ENCODE measurements around the gene RFTN2.
"Not testable (repeated sequence)": the region's sequence is repeated elsewhere in the genome, so short reads cannot be mapped to it uniquely, and the experiment has no call there.

RFTN2 gene, protein sequence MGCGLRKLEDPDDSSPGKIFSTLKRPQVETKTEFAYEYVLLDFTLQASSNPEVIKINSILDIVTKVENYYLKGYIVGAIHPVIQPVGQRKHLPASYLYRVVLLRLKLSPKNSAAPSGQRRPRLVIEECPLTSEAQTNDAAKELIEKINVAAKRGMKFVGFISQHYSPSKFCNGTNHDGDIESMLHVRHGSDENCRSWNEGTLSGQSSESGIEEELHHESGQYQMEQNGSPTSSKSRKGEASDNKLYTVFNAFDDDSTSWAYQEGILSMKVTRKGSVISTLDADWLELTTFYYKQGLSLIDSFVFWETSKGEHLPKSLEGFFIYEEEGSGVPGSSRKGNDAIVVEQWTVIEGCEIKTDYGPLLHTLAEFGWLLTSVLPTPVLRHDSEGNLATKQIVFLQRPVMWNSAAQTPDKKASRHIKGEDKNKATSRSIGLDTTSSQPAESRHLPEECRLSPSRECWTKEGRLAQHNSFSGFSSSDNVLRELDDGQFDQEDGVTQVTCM

DNA sequence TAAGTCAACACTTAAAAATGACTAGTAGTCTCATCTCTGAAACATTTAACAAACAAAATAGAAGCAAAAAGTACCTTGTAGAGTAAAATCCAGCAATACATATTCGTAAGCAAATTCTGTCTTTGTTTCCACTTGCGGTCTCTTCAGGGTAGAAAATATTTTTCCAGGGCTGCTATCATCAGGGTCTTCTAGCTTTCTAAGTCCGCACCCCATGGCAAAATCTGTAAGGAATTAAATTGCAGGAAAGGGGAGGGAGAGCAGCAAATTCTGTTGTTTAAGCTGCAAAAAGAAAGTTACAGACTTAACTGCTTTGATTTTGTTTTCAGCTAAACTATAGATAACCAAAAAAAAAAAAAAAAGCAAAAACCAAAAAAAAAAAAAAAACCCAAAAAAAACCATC lies at the start of gene RFTN2:
Gene RFTN2 (minus strand): TSS at position 342 of the 400 bp plus-strand sequence. CDS start 129 bp downstream, at position 213.
- DNase-seq (ENCODE audit: low spot score) = no peak

DNA sequence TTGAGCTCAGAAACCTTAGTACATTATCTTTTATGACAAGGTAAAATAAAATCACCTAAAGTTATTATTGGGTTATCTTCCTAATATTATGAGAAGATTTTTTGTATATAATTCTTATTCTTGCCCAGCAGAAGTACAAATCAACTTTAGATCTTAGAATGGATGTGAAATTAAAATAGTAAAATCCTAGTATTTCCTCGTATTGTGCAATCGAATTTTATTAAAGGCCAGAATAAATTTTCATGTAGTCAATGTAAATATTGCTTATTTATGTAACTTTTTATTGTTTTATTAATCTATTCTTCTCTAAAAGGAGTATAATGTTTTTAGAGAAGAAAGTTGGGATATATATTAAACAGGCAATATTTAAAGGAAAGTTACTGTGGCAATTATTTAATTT lies 42.5 kb upstream of the RFTN2 start:
- no peak for DNase-seq (ENCODE audit: low spot score)

DNA sequence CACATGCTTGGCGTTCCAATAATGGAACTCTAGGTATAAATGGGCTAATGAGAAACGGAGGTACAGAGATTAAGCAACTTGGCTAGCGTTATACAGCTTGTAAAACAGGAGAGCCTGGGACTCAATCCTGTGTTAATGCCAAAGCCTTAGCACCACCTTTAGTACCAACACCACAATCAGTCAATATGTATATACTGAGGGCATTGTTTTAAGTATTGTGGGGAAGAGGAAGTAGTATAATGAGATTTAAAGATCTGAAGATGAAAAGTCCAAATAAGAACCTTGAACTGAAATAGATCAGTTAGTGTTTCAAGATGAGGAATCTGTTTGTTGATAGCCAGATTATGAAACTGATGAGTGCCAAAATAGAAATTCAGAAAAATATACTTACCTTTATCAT lies 37.9 kb upstream of the RFTN2 start:
- no peak for DNase-seq (ENCODE audit: low spot score)

DNA sequence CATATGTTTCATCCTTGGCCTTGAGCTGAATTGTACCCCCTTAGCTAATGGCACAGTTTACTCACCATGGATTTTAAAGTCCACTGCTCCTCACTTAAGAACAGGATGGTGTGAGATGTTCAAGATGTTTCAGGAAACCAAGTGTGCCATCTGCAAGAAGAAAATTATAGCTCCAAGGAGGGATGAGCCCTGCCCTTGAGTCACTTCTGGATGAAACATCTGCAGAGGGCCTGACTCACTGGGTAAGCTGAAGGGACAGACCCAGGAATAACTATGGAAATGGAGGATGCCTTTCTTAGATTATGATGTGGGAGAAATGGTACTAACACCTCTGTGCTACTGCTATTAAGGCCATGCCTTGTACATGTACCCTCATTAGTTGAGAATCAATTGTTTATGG lies 36.2 kb upstream of the RFTN2 start:
- DNase-seq (ENCODE audit: low spot score) = peak; percentile 35

DNA sequence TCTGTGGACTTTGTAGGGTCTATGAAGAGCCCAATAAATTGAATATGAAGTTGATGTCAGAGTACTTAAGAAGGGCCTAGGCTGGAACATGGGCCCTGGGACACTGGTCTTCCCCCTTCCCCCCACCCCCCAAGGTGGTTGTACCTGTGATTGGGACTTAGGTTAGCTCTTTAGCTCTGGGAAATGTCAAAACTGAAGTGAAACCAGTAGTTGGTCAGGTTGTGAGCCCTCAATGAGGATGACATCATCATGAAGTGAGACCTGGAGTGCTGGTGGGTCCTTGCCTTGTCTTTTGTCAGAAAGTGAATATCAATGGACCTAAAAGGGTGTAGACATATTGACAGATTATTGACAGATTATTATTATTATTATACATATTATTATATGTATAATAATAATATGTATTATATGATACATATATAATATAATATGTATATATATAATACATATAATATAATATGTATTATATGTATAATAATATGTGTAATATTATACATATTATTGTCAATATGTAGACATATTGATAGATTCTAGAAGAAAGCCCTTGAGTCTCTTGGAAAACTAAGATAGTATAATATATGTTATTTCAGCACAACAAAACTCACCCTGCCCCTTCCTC lies 35.1 kb upstream of the RFTN2 start:
- DNase-seq (ENCODE audit: low spot score) = no peak

DNA sequence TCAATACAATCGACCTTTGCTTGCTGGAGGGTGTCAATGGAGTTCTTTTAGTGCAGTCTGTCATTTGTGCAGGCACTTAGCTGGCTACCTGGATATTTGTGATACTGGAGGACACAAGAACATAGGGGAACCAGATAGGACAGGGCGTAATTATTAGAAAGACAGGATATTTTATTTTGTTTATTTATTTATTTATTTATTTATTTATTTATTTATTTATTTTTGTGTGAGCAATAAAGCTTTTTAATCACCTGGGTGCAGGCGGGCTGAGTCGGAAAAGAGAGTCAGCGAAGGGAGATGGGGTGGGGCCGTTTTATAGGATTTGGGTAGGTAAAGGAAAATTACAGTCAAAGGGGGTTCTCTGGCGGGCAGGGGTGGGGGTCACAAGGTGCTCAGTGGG lies 33.8 kb upstream of the RFTN2 start:
- not testable (repeated sequence) for DNase-seq (ENCODE audit: low spot score)

DNA sequence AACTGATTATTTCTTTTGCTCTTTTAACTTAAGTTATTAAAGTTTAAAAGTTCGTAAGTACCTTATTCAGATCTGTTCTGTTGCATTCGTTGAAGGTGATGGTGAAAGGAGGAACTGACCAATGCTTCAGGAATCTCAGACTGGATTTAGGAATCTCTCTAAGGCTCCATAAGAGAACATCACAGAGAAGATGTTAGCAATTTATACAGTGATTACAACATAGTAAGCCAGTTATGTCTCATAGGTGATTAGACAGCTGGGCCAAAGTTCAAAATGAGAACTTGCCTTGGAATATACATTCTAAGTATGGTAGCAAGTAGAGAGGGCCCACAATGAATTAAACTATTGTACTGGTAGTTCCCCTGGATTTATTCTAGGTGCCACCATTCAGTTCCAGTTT lies 32.9 kb upstream of the RFTN2 start:
- DNase-seq (ENCODE audit: low spot score) = peak; percentile 24

DNA sequence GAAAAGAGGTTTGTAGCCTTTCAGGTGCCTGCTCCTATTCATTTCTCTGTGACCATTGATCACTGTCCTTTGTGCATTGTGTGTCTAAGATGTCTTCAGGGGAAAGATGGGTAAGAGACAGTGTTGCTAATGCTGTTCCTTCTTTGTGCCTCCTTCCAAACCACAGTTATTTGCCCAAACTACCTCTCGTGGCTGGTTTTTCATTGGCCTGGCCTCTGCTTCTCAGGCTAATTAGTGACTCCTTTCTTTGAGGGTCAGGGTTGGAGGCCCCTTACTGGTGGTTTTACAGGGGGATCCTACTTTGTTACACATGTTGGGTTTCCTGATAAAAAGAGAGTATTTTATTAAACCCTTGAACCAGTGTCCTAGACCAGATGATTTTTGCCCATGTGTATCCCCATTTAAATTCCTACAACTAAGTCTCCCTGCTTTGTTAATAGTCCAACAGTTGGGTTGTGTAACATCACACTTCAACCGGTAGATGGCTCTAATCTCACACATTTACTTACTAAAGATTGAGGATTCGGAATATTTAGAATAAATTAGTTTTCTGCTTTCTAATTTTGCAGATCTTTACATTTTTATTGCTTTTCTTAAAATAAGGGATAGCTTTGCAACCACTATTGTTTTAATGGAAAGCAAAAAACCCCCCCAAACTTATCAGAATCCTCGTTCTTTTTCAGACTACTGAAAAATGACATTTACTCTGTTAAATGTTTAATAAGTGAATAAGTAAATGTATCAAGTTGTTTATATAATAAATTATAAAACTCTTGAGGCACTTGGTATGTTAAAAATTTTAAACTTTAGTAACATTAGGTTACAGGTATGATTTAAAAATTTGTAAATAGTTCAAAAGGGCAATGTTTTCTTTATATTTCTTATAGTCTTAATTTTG lies 32.2 kb upstream of the RFTN2 start:
- peak; percentile 41 for DNase-seq (ENCODE audit: low spot score)

DNA sequence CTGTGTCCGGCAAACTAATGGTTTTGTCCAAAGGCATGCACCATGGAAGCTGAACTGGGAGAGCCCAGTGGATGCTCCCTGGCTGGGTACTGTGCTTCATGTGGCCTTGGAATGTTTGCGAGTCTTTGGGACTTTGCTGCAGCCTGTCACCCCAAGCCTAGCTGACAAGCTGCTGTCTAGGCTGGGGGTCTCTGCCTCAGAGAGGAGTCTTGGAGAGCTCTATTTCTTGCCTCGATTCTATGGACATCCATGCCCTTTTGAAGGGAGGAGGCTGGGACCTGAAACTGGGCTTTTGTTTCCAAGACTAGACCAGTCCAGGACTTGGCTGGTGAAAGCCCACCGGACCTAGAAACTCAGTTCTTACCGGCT lies 31.4 kb upstream of the RFTN2 start:
- DNase-seq (ENCODE audit: low spot score) = peak; percentile 5

DNA sequence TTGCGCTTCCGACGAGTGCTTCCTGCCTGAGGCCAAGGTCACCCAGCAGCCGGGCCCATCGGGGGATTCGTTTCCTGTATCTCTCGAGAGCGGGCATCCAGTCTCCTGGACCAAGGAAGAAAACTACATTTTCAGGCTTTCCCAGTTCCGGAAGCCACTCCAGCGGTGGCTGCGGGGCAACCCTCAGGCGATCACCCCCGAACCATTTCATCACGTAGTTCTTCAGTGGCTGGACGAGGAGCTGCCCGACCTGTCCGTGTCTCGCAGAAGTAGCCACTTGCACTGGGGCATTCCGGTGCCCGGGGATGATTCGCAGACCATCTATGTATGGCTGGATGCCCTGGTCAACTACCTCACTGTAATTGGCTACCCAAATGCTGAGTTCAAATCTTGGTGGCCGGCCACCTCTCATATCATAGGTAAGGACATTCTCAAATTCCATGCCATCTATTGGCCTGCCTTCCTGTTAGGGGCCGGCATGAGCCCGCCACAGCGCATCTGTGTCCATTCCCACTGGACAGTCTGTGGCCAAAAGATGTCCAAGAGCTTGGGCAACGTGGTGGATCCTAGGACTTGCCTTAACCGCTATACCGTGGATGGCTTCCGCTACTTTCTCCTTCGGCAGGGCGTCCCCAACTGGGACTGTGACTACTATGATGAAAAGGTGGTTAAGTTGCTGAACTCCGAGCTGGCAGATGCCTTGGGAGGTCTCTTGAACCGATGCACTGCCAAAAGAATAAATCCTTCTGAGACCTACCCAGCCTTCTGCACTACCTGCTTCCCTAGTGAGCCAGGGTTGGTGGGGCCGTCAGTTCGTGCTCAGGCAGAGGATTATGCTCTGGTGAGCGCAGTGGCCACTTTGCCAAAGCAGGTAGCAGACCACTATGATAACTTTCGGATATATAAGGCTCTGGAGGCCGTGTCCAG lies 30.8 kb upstream of the RFTN2 start:
- peak; percentile 10 for DNase-seq (ENCODE audit: low spot score)

DNA sequence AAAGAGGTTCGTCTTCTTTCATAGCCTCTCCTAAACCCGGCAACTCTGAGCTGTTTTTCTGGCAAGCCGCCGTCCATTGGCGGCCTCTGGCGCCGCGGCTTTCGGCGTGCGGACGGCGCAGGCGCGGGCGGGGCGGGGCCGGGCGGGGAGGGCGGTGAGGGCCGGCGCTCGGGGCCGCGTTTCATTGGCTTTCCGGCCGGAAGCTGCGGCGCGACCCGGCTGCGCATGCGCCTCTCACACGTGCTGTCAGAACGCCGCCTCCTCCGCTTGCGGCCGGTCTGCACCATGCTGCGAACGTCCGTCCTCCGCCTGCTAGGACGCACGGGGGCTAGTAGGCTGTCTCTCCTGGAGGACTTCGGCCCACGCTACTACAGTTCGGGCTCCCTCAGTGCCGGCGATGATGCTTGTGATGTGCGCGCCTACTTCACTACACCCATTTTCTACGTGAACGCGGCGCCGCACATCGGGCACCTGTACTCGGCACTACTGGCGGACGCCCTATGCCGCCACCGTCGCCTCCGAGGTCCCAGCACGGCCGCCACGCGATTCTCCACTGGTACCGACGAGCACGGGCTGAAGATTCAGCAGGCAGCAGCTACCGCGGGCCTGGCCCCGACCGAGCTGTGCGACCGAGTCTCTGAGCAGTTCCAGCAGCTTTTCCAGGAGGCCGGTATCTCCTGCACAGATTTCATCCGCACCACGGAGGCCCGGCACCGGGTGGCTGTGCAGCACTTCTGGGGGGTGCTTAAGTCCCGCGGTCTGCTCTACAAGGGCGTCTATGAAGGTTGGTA lies 29.9 kb upstream of the RFTN2 start, which contains the start of gene MARS2:
Gene MARS2 (plus strand): TSS at position 249 of the 791 bp plus-strand sequence. CDS start 37 bp downstream, at position 286.
- DNase-seq (ENCODE audit: low spot score) = peak; percentile 98

DNA sequence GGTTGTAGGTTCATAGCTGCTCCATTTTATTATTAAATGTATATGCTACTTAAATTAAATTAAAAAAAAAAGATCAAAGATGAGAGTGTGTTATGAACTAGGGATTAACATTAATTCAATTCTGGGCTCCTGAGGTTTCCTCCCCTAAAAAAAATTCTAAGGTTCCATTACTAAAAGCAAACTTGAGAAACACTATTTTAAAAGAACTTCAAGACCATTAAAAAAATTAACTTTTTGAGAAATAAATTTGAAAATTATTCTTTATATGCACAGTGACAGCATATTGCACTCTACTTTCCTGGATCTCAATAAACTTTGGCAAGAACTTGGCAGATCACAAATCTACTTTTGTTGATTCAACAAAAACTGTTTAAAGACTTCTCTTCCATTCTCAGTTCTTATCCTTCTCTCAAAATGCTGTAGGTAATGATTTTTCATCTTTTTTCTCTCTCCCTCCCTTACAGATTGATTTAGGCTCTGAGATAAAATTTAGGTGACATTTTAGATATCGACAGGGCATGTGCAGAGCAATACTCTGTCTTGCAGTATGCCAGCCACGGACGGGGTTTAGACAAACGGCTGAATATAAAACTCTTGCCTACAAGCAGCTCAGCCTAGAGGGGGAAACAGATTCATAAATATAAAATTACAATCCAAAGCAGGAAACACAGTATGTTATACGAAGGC lies 29.2 kb upstream of the RFTN2 start:
- DNase-seq (ENCODE audit: low spot score) = no peak

DNA sequence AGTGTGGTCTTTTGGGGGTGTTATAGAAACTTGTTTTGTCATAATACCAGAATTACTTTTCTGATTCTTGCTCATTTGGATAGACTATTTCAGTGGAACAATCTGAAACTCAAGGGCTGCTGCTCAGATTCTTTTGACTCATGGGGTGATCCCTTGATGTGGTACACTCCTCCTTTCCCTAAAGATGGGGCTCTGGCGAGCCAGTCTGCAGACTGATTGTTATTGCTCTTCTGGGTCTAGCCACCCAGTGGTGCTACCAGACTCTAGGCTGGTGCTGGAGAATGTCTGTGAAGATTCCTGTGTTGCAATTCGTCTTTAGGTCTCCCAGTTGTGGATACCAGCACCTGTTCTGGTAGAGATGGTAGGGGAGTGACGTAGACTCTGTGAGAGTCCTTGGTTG lies 25.6 kb upstream of the RFTN2 start:
- DNase-seq (ENCODE audit: low spot score) = no peak

DNA sequence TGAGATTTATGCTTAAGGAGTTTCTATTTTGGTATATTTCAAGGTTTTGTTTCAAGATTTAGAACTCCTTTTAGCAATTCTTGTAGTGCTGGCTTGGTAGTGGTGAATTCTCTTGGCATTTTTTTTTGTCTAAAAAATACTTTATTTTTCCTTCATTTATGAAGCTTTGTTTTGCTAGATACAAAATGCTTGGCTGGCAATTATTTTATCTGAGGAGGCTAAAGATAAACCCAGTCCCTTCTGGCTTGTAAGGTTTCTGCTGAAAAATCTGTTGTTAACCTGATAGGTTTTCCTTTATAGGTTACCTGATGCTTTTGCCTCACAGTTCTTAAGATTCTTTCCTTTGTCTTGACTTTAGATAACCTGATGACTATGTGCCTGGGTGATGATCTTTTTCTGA lies 24.3 kb upstream of the RFTN2 start:
- DNase-seq (ENCODE audit: low spot score) = not testable (repeated sequence)

DNA sequence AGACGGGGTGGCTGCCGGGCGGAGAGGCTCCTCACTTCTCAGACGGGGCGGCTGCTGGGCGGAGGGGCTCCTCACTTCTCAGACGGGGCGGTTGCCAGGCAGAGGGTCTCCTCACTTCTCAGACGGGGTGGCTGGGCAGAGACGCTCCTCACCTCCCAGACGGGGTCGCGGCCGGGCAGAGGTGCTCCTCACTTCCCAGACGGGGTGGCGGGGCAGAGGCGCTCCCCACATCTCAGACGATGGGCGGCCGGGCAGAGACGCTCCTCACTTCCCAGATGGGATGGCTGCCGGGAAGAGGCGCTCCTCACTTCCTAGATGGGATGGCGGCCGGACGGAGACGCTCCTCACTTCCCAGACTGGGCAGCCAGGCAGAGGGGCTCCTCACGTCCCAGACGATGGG lies 21.2 kb upstream of the RFTN2 start:
- not testable (repeated sequence) for DNase-seq (ENCODE audit: low spot score)

DNA sequence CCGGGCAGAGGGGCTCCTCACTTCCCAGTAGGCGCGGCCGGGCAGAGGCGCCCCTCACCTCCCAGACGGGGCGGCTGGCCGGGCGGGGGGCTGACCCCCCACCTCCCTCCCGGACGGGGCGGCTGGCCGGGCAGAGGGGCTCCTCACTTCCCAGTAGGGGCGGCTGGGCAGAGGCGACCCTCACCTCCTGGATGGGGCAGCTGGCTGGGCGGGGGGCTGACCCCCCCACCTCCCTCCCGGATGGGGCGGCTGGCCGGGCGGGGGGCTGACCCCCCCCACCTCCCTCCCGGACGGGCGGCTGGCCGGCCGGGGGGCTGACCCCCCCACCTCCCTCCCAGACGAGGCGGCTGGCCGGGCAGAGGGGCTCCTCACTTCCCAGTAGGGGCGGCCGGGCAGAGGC lies 20.6 kb upstream of the RFTN2 start:
- not testable (repeated sequence) for DNase-seq (ENCODE audit: low spot score)

DNA sequence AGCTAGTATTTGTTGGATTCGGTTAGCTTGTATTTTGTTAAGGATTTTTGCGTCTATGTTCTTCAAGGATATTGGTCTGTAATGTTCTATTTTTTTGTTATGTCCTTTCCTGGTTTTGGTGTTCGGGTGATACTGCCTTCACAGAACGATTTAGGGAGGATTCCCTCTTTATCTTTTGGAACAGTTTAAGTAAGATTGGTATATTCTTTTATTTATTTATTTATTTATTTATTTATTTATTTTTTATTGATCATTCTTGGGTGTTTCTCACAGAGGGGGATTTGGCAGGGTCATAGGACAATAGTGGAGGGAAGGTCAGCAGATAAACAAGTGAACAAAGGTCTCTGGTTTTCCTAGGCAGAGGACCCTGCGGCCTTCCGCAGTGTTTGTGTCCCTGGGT lies 19.8 kb upstream of the RFTN2 start:
- not testable (repeated sequence) for DNase-seq (ENCODE audit: low spot score)

DNA sequence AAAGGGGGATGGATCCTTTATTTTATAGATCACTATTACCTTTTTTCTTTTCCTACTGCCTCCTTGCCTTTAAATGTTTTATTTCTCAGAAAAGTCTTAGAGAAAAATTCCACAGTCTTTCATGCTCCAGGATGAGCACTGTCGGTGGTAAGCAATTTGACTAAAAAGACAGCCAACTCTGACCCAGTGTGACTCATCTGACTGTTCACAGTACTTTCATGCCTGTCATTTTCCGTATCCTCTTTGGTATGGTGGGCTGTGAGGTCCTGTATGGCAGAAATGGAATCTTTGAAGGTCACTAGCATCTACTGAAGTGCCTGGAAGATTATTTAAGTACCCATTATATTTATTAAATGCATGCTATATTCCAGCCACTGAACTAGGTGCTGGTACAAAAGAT lies 2.1 kb upstream of the RFTN2 start:
- no peak for DNase-seq (ENCODE audit: low spot score)

DNA sequence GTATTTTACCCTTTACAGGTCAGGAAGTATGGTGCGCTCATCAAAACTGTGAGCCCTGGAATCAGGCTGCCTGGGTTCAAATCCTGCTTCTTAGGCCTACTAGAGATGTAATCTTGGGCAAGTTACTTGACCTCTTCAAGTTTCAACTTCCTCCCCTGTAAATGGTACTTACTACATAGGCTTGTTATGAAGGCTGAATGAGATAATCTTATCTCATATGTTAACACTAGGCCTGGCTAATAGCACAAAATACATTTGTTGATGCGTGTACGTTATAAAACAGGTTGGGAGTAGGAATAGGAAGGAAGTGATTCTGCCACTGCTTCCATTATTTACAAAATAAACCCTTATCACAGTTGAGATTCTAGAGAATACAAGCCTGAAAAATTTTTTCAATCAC lies 1.7 kb upstream of the RFTN2 start:
- DNase-seq (ENCODE audit: low spot score) = no peak

DNA sequence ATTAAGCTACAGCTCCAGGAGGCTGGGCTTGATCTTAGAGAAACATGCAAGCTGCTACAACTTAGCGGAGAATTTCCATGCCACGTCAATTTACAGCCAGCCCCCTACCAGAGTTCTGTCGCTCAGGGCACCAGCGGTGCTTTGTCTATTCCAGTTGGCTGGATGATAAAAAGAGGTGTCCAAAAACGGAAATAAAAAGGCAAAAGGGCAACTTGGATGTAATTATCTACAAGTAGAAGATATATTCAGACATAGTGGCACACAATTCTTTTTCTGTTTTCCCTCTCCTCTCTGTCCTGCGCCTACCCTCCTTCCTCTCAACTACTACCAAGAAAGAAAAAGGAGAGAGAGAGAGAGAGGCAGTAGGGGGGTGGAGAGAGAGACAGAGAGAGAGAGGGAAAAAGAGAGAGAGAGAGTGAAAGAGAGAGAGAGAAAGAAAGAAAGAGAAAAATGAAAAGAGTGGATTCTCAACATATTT lies 363 bp upstream of the RFTN2 start:
- DNase-seq (ENCODE audit: low spot score) = peak; percentile 41
